ENCODE results near the gene RO60. TPM values are rescaled to one million over a fixed set of nuclear protein-coding genes. Genes with fewer than 3 reads are reported as not detected.

The RO60 gene
- total RNA-seq, 4 donors from 2014 or later: 40.3 to 106 (median 64.4) TPM

- intact Hi-C loops (cut with DNase I; ENCODE audit: low total_unique reads): no loop called here
- H3K4me3 ChIP-seq (ENCODE audit: low read depth, poor library complexity, severe bottlenecking): no peak overlapping the region
- TF ChIP-seq CTCF (IDR thresholded peaks at IDR 0.05): no peak
- TF ChIP-seq POLR2A (IDR thresholded peaks at IDR 0.05): no peak
- DNase-seq (ENCODE audit: low spot score in 2 of 2): no peak
Measured at GRCh38 chr1:193077991-193078390, 18.6 kb downstream of the RO60 start.

GRCh38 chr1:193079187-193079586 lies 19.8 kb downstream of the RO60 start:
- no peak for TF ChIP-seq CTCF (IDR thresholded peaks at IDR 0.05)
- TF ChIP-seq POLR2A (IDR thresholded peaks at IDR 0.05): no peak
- intact Hi-C loops (cut with DNase I; ENCODE audit: low total_unique reads): no loop called here
- WGBS, 2 donors: 95 to 98% methylated on average over 3 of the region's 3 CpGs
- no peak overlapping the region for H3K4me3 ChIP-seq (ENCODE audit: low read depth, poor library complexity, severe bottlenecking)
- DNase-seq (ENCODE audit: low spot score in 2 of 2): no peak

- no peak for TF ChIP-seq CTCF (IDR thresholded peaks at IDR 0.05)
- TF ChIP-seq POLR2A (IDR thresholded peaks at IDR 0.05): no peak
- WGBS, 2 donors: 78 to 82% methylated on average over 6 of the region's 6 CpGs
- no peak overlapping the region for H3K4me3 ChIP-seq (ENCODE audit: low read depth, poor library complexity, severe bottlenecking)
- no peak for DNase-seq (ENCODE audit: low spot score in 2 of 2)
- intact Hi-C loops (cut with DNase I; ENCODE audit: low total_unique reads): no loop called here
Measured at GRCh38 chr1:193083365-193084088, 24.1 kb downstream of the RO60 start.

- no peak for TF ChIP-seq POLR2A (IDR thresholded peaks at IDR 0.05)
- no peak for TF ChIP-seq CTCF (IDR thresholded peaks at IDR 0.05)
- no peak for DNase-seq (ENCODE audit: low spot score in 2 of 2)
- no peak overlapping the region for H3K4me3 ChIP-seq (ENCODE audit: low read depth, poor library complexity, severe bottlenecking)
- WGBS, 2 donors: 83 to 89% methylated on average over 1 of the region's 1 CpG
- intact Hi-C loops (cut with DNase I; ENCODE audit: low total_unique reads): no loop called here
Measured at GRCh38 chr1:193085263-193085662, 25.9 kb downstream of the RO60 start.

GRCh38 chr1:193086342-193086741 lies 26.9 kb downstream of the RO60 start:
- TF ChIP-seq CTCF (IDR thresholded peaks at IDR 0.05): no peak
- TF ChIP-seq POLR2A (IDR thresholded peaks at IDR 0.05): no peak
- H3K4me3 ChIP-seq (ENCODE audit: low read depth, poor library complexity, severe bottlenecking): no peak overlapping the region
- 88 to 90% methylated on average over 3 of the region's 3 CpGs for WGBS, 2 donors
- DNase-seq (ENCODE audit: low spot score in 2 of 2): no peak
- intact Hi-C loops (cut with DNase I; ENCODE audit: low total_unique reads): no loop called here

- no peak overlapping the region for H3K4me3 ChIP-seq (ENCODE audit: low read depth, poor library complexity, severe bottlenecking)
- TF ChIP-seq POLR2A (IDR thresholded peaks at IDR 0.05) (no peak), CTCF (IDR thresholded peaks at IDR 0.05) (no peak)
- 47 to 52% methylated on average over 3 of the region's 3 CpGs for WGBS, 2 donors
- DNase-seq (ENCODE audit: low spot score in 2 of 2): no peak
- intact Hi-C loops (cut with DNase I; ENCODE audit: low total_unique reads): no loop called here
Measured at GRCh38 chr1:193087893-193088292, 28.5 kb downstream of the RO60 start.

Measured in lower leg skin (tissue), 4 donors.